Measurements from ENCODE around the gene FAM229A. TPM values are rescaled to one million over a fixed set of nuclear protein-coding genes. Genes with fewer than 3 reads are reported as not detected.
"Not testable (repeated sequence)": the region's sequence is repeated elsewhere in the genome, so short reads cannot be mapped to it uniquely, and the experiment has no call there.

The FAM229A gene
- total and polyA plus RNA-seq, 10 donors: 10.5 to 27.6 (median 14.0) TPM

DNA sequence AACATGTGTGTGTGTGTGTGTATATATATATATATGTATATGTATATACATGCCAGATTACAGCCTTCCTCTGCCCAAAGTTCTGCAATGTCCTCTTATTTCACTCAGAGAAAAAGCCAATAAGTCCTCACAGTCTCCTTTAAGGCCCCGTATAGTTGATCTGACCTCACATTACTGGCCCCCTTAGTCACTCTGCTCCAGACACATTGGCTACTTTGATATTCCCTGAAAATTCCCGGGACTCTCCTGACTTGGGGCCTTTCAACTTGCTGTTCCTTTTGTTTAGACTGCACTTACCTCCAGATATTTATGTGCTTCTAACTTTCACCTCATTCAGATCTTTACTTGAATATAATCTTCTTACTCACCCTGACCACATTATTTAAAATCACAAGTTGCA is 36.1 kb upstream of the FAM229A start:
- Histone ChIP-seq H3K27ac (no peak overlapping the region), H3K9me3 (no peaks in the 10 kb centered on the region), H3K4me3 (no peak overlapping the region), H3K27me3 (replicated peaks in 1 of 7) (no peaks in the 10 kb centered on the region), H3K36me3 (no peaks in the 10 kb centered on the region), H3K4me1 (peaks cover 5 to 32% (median 23%) of the 10 kb centered on the region in 6 donors)
- intact Hi-C loops (cut with DNase I; ENCODE audit: low total_unique reads): no loop called here
- DNase-seq: no peak
- WGBS, 5 donors: 66 to 83% (median 78%) methylated on average over 2 of the region's 2 CpGs
- no peak for TF ChIP-seq POLR2AphosphoS5 (IDR thresholded peaks at IDR 0.05)
- TF ChIP-seq, protein P1, sequence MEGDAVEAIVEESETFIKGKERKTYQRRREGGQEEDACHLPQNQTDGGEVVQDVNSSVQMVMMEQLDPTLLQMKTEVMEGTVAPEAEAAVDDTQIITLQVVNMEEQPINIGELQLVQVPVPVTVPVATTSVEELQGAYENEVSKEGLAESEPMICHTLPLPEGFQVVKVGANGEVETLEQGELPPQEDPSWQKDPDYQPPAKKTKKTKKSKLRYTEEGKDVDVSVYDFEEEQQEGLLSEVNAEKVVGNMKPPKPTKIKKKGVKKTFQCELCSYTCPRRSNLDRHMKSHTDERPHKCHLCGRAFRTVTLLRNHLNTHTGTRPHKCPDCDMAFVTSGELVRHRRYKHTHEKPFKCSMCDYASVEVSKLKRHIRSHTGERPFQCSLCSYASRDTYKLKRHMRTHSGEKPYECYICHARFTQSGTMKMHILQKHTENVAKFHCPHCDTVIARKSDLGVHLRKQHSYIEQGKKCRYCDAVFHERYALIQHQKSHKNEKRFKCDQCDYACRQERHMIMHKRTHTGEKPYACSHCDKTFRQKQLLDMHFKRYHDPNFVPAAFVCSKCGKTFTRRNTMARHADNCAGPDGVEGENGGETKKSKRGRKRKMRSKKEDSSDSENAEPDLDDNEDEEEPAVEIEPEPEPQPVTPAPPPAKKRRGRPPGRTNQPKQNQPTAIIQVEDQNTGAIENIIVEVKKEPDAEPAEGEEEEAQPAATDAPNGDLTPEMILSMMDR (IDR thresholded peaks at IDR 0.05 in 8 of 11, conservative IDR thresholded peaks at IDR 0.05 in 3 of 11): no peak
- TF ChIP-seq POLR2A (IDR thresholded peaks at IDR 0.05): no peak

DNA sequence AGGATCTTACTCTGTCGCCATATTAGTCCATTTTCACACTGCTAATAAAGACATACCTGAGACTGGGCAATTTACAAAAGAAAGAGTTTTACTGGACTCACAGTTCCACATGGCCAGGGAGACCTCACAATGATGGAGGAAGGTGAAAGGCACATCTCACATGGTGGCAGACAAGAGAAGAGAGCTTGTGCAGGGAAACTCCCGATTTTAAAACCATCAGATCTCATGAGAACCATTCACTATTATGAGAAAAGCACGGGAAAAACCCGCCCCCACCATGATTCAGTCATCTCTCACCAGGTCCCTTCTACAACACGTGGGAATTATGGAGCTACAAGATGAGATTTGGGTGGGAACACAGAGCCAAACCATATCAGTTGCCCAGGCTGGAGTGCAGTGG is 34.2 kb upstream of the FAM229A start:
- Histone ChIP-seq H3K36me3 (peaks cover 0 to 15% (median under 1%) of the 10 kb centered on the region in 6 donors), H3K4me1 (peaks cover 24 to 49% (median 42%) of the 10 kb centered on the region in 6 donors)
- DNase-seq; H3K4me3 ChIP-seq; H3K9me3 ChIP-seq; H3K27me3 ChIP-seq (replicated peaks in 1 of 7); intact Hi-C loops (cut with DNase I; ENCODE audit: low total_unique reads); H3K27ac ChIP-seq: not testable (repeated sequence)
- 84 to 94% (median 89%) methylated on average over 5 of the region's 5 CpGs for WGBS, 5 donors

DNA sequence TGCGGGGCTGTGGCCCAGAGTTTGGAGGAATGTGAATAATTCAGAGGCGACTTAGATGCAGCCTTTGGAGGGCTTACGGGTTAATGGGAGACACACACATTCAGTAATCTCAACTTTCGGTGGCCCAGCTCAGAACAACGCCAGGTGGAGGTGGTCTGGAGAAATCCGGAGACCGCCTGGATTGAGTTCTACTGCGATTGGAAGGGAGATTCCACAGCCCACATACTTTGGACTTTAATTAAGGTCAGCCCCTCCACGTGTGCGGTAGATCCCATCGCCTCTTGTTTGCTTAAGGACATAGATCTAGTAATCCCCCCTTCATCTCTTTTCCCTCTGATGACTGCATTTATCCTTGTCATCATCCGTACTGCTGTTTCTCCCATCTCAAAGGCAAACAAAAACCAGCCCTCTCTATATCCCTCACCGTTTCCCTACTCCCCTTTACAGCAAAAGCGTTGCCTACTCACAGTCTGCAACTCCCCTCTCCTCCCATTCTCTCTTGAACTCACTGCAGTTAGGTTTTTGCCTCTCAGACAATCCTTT is 32.7 kb upstream of the FAM229A start:
- intact Hi-C loops (cut with DNase I; ENCODE audit: low total_unique reads): no loop called here
- Histone ChIP-seq H3K27me3 (replicated peaks in 1 of 7) (no peaks in the 10 kb centered on the region), H3K36me3 (peaks cover 0 to 31% (median 15%) of the 10 kb centered on the region in 6 donors), H3K4me3 (peak overlapping the region; percentile 16 to 88 (median 74)), H3K4me1 (peaks cover 29 to 54% (median 45%) of the 10 kb centered on the region in 6 donors), H3K9me3 (no peaks in the 10 kb centered on the region), H3K27ac (peak overlapping the region; percentile 81 to 97 (median 93))
- TF ChIP-seq POLR2A (IDR thresholded peaks at IDR 0.05) (no peak), POLR2AphosphoS5 (IDR thresholded peaks at IDR 0.05) (no peak)
- TF ChIP-seq, protein P1 (IDR thresholded peaks at IDR 0.05 in 8 of 11, conservative IDR thresholded peaks at IDR 0.05 in 3 of 11): no peak
- WGBS, 5 donors: 2 to 4% (median 3%) methylated on average over 14 of the region's 14 CpGs
- DNase-seq: no peak

DNA sequence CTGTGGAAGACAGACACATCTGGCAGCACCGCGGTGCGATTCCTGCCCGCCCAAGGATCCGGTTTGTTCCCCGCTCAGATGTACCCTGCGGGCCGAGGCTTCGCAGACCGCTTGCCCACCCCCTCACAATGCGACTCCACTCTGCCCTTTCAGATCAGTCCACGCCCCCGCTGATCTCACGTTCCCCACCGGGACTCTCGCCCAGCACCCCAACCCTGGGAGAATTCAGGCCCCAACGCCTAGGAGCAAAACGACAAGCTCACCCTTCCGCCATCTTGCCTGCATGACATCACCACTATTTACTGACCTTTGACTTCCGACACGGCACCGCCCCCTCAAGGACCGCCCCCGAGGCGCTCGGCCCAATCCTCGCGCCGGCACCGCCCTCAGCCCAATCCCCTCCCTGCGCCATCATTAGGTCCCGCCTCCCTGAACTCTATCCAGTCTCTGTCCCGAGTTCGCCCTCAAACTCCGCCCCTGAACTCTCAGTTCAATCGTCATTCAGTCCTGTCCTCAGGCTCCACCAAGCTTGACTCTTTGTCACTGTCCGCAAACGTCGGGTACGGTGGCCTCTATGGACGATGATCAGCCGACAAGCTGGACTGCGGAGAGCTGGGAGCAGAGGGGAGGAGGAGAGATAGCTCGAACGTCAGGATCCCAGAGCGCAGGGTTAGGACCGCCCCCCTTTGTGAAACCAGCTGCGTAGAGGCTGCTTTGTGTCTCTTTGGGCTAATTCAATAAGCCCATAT is 32.0 kb upstream of the FAM229A start, which contains the start of gene BSDC1:
BSDC1 (minus strand) TSS at position 301 of the 749 bp plus-strand sequence; CDS start at position 274, 27 bp downstream.
- TF ChIP-seq, protein P1 (IDR thresholded peaks at IDR 0.05 in 8 of 11, conservative IDR thresholded peaks at IDR 0.05 in 3 of 11): peak in 3 of 11 experiments; percentile 20 to 32 (median 24)
- TF ChIP-seq POLR2A (IDR thresholded peaks at IDR 0.05) (peak in 2 of 3 donors; percentile 81 to 86), POLR2AphosphoS5 (IDR thresholded peaks at IDR 0.05) (peak; percentile 97 to 99 (median 98))
- WGBS, 5 donors: 0 to 1% (median 0%) methylated on average over 36 to 48 of the region's 48 CpGs
- intact Hi-C loops (cut with DNase I; ENCODE audit: low total_unique reads): no loop called here
- H3K36me3 ChIP-seq: peaks cover 0 to 37% (median 20%) of the 10 kb centered on the region in 6 donors
- H3K4me3 ChIP-seq: peak within 1 kb of the TSS; percentile 61 to 88 (median 75)
- H3K27me3 ChIP-seq (replicated peaks in 1 of 7): no peaks in the 10 kb centered on the region
- H3K4me1 ChIP-seq: peaks cover 29 to 60% (median 47%) of the 10 kb centered on the region in 6 donors
- DNase-seq: peak; percentile 98
- H3K27ac ChIP-seq: peak within 1 kb of the TSS; percentile 82 to 97 (median 93)
- H3K9me3 ChIP-seq: no peaks in the 10 kb centered on the region

All from spleen (tissue), 11 donors.